ENCODE measurements around the gene CISD1. TPM values are rescaled to one million over a fixed set of nuclear protein-coding genes. Genes with fewer than 3 reads are reported as not detected.

Gene CISD1
- polyA plus RNA-seq, 3 donors = 5.4 to 29.4 (median 24.9) TPM

- TF ChIP-seq, protein P1, sequence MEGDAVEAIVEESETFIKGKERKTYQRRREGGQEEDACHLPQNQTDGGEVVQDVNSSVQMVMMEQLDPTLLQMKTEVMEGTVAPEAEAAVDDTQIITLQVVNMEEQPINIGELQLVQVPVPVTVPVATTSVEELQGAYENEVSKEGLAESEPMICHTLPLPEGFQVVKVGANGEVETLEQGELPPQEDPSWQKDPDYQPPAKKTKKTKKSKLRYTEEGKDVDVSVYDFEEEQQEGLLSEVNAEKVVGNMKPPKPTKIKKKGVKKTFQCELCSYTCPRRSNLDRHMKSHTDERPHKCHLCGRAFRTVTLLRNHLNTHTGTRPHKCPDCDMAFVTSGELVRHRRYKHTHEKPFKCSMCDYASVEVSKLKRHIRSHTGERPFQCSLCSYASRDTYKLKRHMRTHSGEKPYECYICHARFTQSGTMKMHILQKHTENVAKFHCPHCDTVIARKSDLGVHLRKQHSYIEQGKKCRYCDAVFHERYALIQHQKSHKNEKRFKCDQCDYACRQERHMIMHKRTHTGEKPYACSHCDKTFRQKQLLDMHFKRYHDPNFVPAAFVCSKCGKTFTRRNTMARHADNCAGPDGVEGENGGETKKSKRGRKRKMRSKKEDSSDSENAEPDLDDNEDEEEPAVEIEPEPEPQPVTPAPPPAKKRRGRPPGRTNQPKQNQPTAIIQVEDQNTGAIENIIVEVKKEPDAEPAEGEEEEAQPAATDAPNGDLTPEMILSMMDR (IDR thresholded peaks at IDR 0.05) = no peak
- Histone ChIP-seq H2AFZ (ENCODE audit: insufficient read depth, low read depth, low read length, poor library complexity, severe bottlenecking) (no peak overlapping the region), H3K4me1 (ENCODE audit: control insufficient read depth in 1 of 2, insufficient read depth in 2 of 2, low read length in 2 of 2) (peaks cover 4% of the 10 kb centered on the region in 2 donors), H3K9me3 (replicated peaks in 1 of 2; ENCODE audit: control insufficient read depth in 1 of 2, insufficient read depth in 1 of 2, low read length in 2 of 2) (no peaks in the 10 kb centered on the region), H3K79me2 (ENCODE audit: insufficient read depth, low read length) (no peaks in the 10 kb centered on the region), H4K20me1 (ENCODE audit: insufficient read depth, low read length) (no peaks in the 10 kb centered on the region), H3K36me3 (replicated peaks in 1 of 2; ENCODE audit: control insufficient read depth in 1 of 2, insufficient read depth in 2 of 2, low read length in 2 of 2) (no peaks in the 10 kb centered on the region), H3K9ac (ENCODE audit: insufficient read depth, low read length, poor library complexity, severe bottlenecking) (no peak overlapping the region), H3K27ac (ENCODE audit: low read depth in 1 of 2, low read length in 2 of 2) (no peak overlapping the region), H3K4me2 (replicated peaks; ENCODE audit: extremely low read depth, low read length, poor library complexity, severe bottlenecking) (no peak overlapping the region), H3K4me3 (replicated peaks in 1 of 3; ENCODE audit: low read depth in 2 of 3, low read length in 3 of 3) (no peak overlapping the region), H3K27me3 (ENCODE audit: control insufficient read depth in 2 of 2, insufficient read depth in 2 of 2, low read length in 2 of 2) (no peaks in the 10 kb centered on the region)
- Mint-ChIP-seq H3K4me3 (no peak overlapping the region), H3K27me3 (ENCODE audit: low read depth in 3 of 3) (peaks cover 0 to 3% (median 2%) of the 10 kb centered on the region in 3 donors), H3K4me1 (peaks cover 4% of the 10 kb centered on the region), H3K27ac (no peak overlapping the region), H3K9me3 (no peaks in the 10 kb centered on the region), H3K36me3 (no peaks in the 10 kb centered on the region)
- no peak for DNase-seq
- intact Hi-C loops (cut with micrococcal nuclease) = no loop called here
Observed at GRCh38 chr10:58316874-58317273, 47.9 kb downstream of the CISD1 start.

GRCh38 chr10:58318346-58318745 is 49.4 kb downstream of the CISD1 start:
- WGBS (ENCODE audit: insufficient coverage) = no CpG with 5 or more reads among the region's 2 CpGs
- Histone ChIP-seq H3K9ac (ENCODE audit: insufficient read depth, low read length, poor library complexity, severe bottlenecking) (no peak overlapping the region), H3K36me3 (replicated peaks in 1 of 2; ENCODE audit: control insufficient read depth in 1 of 2, insufficient read depth in 2 of 2, low read length in 2 of 2) (no peaks in the 10 kb centered on the region), H4K20me1 (ENCODE audit: insufficient read depth, low read length) (no peaks in the 10 kb centered on the region), H3K4me3 (replicated peaks in 1 of 3; ENCODE audit: low read depth in 2 of 3, low read length in 3 of 3) (no peak overlapping the region), H3K4me2 (replicated peaks; ENCODE audit: extremely low read depth, low read length, poor library complexity, severe bottlenecking) (no peak overlapping the region), H2AFZ (ENCODE audit: insufficient read depth, low read depth, low read length, poor library complexity, severe bottlenecking) (no peak overlapping the region), H3K27me3 (ENCODE audit: control insufficient read depth in 2 of 2, insufficient read depth in 2 of 2, low read length in 2 of 2) (no peaks in the 10 kb centered on the region), H3K4me1 (ENCODE audit: control insufficient read depth in 1 of 2, insufficient read depth in 2 of 2, low read length in 2 of 2) (peaks cover 18 to 19% of the 10 kb centered on the region in 2 donors), H3K79me2 (ENCODE audit: insufficient read depth, low read length) (no peaks in the 10 kb centered on the region), H3K9me3 (replicated peaks in 1 of 2; ENCODE audit: control insufficient read depth in 1 of 2, insufficient read depth in 1 of 2, low read length in 2 of 2) (no peaks in the 10 kb centered on the region), H3K27ac (ENCODE audit: low read depth in 1 of 2, low read length in 2 of 2) (no peak overlapping the region)
- Mint-ChIP-seq H3K4me1 (peaks cover 19% of the 10 kb centered on the region), H3K4me3 (no peak overlapping the region), H3K36me3 (no peaks in the 10 kb centered on the region), H3K9me3 (no peaks in the 10 kb centered on the region), H3K27ac (no peak overlapping the region), H3K27me3 (ENCODE audit: low read depth in 3 of 3) (peaks cover 0 to 3% (median 2%) of the 10 kb centered on the region in 3 donors)
- intact Hi-C loops (cut with micrococcal nuclease) = no loop called here
- TF ChIP-seq, protein P1 (IDR thresholded peaks at IDR 0.05) = no peak
- DNase-seq = no peak

Measured in CD14-positive monocyte (primary cell).